Stimulated activated CD8-positive, alpha-beta memory T cell treated with anti-CD3 and anti-CD28 coated beads, Interleukin-12 subunit alpha, Interleukin-12 subunit beta, amount 100 ng/mL, for 1 hour (primary cell): Measurements from ENCODE around the gene PCDHA10.

Experiments used
- DNase-seq: peaks from one replicate; pipeline ENCODE4 v3.0.0-alpha.2; 2020; ENCODE audit warnings: low read depth

The PCDHA10 gene

GRCh38 chr5:140882591-140882899 is 26.8 kb downstream of the PCDHA10 start:
- no peak for DNase-seq

DNA sequence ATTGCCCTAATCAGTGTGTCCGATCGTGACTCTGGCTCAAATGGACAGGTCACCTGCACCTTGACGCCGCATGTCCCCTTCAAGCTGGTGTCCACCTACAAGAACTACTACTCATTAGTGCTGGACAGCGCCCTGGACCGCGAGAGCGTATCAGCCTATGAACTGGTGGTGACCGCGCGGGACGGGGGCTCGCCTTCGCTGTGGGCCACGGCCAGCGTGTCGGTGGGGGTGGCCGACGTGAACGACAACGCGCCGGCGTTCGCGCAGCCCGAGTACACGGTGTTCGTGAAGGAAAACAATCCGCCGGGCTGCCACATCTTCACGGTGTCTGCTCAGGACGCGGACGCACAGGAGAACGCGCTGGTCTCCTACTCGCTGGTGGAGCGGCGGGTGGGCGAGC is 27.7 kb downstream of the PCDHA10 start:
- DNase-seq, result no peak

- no peak for DNase-seq
Measured at GRCh38 chr5:140883927-140884697, 28.4 kb downstream of the PCDHA10 start.

- no peak for DNase-seq
Measured at GRCh38 chr5:140916325-140916724, 60.6 kb downstream of the PCDHA10 start.
